Lower leg skin (tissue), 4 donors: ENCODE measurements around the gene PDCD1LG2. TPM values are rescaled to one million over a fixed set of nuclear protein-coding genes. Genes with fewer than 3 reads are reported as not detected.

Experiments used
- DNase-seq, 2 donors: peaks; one replicate each; pipeline ENCODE4 v3.0.0-alpha.2; 2019; ENCODE audit warnings: low spot score in 2 of 2
- H3K4me3 ChIP-seq: fragments of 200-600 bp; sonication (generic); 2 replicates; pipeline ENCODE4 v1.5.1; 2017; ENCODE audit warnings: mild to moderate bottlenecking, low read depth; ENCODE audit not compliant: poor library complexity, severe bottlenecking
- POLR2A ChIP-seq, 2 donors: fragments of 450-650 bp; IDR thresholded peaks; one replicate each; pipeline ENCODE4 v1.6.1; 2016 to 2017; ENCODE audit warnings: antibody characterized with exemption in 2 of 2, mild to moderate bottlenecking in 1 of 2, moderate library complexity in 1 of 2
- whole genome bisulfite sequencing, 2 donors: methylation state at CpG; one replicate each; pipeline ENCODE4 v1.1.5; 2018; 5-methylcytosine and 5-hydroxymethylcytosine counted together
- intact Hi-C: fragments of 100-400 bp; cut with DNase I; formaldehyde crosslinking; loops from one replicate; pipeline ENCODE4 v1.15.0; 2023; ENCODE audit warnings: low total_unique reads
- total RNA-seq, 4 donors: library from RNA; depleted of rRNA; stranded (reverse); fragments of >200 nt; gene quantifications; one replicate each; pipeline ENCODE4 v1.1.0, GENCODE V29; 2016
- TF ChIP-seq, protein P1 (sequence below), 3 donors: fragments of 450-650 bp; IDR thresholded peaks; one replicate each; pipeline ENCODE4 v1.5.1; 2016; ENCODE audit warnings: antibody characterized with exemption in 3 of 3, mild to moderate bottlenecking in 3 of 3, moderate library complexity in 2 of 3

PDCD1LG2 gene
- total RNA-seq, 4 donors from 2014 or later = 0.63 to 2.5 (median 1.3) TPM; not detected in 1

DNA sequence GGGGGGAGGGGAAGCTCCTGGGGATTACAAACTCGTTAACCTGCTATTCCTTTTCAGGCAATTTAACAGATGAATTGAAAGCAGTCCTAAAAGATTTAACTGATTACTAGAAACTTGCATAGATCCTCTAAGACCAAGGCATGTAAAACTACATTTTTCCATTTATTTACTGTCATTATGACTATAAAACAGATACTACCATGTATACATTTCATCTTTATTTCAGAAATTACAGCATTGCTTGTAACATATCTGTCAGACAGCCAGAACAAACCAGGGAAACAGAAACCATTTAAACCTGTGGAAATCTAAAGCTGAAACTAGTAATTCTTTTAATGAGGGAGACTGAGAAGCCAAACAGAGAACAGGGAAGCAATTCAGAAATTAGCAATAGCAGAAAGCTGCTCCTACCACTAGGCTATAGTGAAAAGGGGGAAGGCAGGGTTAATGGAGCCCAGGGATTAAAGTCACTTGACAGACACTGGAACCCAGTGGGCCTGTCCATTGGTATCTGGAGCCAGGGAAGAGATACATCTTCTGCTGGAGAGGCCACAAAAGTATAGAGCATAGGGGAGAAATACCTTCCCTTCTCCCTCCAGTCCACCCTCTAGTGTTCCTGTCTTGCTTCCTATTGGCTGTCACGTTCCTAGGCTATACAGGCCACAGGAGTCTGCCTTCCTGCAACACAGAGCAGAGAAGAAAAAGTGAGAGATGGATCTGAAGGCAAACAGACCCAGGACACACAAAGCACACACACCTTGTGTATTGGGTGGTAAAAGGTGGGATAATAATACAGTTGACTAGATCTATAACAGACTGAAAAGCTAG, 33.8 kb downstream of the PDCD1LG2 start:
- intact Hi-C loops = no loop called here
- DNase-seq = no peak
- WGBS, 2 donors = 51 to 58% methylated on average over 2 of the region's 2 CpGs
- H3K4me3 ChIP-seq = no peak overlapping the region
- no peak for TF ChIP-seq POLR2A (IDR thresholded peaks at IDR 0.05)
- TF ChIP-seq, protein P1, sequence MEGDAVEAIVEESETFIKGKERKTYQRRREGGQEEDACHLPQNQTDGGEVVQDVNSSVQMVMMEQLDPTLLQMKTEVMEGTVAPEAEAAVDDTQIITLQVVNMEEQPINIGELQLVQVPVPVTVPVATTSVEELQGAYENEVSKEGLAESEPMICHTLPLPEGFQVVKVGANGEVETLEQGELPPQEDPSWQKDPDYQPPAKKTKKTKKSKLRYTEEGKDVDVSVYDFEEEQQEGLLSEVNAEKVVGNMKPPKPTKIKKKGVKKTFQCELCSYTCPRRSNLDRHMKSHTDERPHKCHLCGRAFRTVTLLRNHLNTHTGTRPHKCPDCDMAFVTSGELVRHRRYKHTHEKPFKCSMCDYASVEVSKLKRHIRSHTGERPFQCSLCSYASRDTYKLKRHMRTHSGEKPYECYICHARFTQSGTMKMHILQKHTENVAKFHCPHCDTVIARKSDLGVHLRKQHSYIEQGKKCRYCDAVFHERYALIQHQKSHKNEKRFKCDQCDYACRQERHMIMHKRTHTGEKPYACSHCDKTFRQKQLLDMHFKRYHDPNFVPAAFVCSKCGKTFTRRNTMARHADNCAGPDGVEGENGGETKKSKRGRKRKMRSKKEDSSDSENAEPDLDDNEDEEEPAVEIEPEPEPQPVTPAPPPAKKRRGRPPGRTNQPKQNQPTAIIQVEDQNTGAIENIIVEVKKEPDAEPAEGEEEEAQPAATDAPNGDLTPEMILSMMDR (IDR thresholded peaks at IDR 0.05) = no peak

DNA sequence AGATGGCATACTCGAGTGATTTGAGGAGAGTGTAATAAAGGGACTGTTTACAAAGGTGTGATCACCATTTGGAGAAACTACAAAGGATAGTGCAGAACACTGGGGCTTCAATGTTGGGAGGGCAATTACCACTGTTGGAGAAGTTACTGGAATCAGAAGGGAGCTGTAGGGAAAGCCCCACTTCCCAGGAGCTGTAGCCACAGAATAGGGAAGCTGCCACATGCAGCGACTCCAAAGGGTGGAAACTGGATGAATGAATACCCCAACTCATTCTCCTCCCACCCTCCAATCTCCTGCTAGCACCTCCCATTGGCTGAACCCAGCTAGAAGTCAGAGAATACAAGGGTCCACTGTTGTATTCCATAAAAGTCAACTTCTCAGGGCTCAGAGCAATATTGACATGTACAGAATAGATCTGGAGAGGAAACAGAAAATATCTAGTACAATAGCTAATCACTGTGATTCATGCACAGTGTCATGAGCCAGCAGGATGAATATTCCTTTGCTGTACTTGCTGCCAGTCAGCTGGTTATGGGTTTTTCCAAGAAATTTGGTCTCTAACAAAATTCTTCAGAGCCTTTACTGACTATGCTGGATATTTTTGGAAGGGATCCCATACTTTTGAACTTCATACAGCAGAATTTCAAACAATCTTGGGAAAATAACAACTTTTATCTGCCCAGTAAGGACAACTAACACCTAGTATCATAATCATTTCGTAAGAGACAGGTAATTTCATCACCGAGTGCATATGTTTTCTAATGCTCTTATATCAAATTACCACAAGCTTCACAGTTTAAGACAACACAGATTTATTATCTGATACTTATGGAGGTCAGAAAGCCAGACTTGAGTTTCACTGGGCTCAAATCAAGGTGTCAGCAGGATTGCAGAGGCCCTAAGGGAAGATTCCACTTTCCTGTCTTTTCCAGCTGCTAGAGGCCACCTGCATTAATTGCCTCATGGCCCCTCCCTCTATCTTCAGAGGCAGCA, 39.6 kb downstream of the PDCD1LG2 start:
- WGBS, 2 donors = 36 to 50% methylated on average over 4 of the region's 4 CpGs
- no peak for DNase-seq
- H3K4me3 ChIP-seq = no peak overlapping the region
- intact Hi-C loops = no loop called here
- TF ChIP-seq POLR2A (IDR thresholded peaks at IDR 0.05) = no peak
- TF ChIP-seq, protein P1 (IDR thresholded peaks at IDR 0.05) = no peak

DNA sequence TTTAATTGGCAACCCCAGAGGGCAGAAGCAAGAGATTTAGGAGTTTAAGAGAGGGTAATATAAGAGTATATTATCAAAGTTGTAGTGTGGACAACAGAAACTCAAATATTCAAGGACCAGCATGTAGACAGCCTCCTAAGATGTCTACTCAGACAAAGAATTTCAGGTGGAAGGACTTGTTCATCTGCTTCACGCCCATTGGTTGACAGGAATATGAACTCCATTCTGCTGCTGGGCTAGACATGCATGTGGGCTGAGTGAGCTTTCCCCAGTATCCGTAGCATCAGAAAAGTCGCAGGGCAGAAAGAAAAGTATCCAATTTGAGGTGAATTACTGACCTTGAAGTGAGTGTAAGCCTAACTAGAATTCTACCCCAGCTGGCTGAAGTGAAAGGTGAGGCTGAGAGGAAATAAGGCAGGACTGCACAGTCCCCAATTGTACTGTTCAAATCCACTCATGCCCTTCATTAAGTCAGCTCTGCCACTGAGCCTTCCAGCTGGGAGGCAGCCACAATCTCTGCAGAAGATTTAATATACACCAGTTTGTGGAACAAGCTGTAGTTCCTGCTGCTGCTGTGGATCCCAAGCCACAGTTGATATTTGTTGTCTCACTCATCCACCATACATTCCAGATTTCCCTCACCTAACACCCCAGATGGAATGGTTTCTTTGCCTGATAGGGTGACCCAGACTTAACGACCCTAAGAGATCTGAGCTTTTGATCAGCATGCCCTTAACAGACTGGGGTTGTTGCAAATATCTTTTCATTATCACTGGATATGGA, 41.2 kb downstream of the PDCD1LG2 start:
- TF ChIP-seq POLR2A (IDR thresholded peaks at IDR 0.05) = no peak
- TF ChIP-seq, protein P1 (IDR thresholded peaks at IDR 0.05) = no peak
- DNase-seq = no peak
- 80 to 81% methylated on average over 4 of the region's 4 CpGs for WGBS, 2 donors
- H3K4me3 ChIP-seq = no peak overlapping the region
- intact Hi-C loops = no loop called here

DNA sequence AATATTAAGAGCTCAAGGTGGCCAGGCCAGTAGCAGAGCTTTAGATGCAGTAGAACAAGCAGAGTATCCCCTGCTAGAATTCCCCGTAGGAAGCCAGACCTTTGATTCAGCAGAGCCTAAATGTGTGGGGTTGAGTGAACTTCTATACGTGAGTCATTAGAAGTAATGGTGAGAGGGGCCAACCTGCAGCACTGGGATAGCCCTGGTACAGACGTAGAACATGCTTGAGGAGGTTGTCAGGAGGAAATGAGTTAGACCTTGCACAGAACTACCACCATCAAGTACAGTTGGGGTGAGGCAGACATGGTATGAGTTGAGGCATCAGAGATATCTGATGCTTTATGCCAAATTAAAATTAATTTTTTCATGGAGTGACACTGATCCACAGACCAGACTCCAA, 42.0 kb downstream of the PDCD1LG2 start:
- no peak for DNase-seq
- TF ChIP-seq, protein P1 (IDR thresholded peaks at IDR 0.05) = no peak
- no peak for TF ChIP-seq POLR2A (IDR thresholded peaks at IDR 0.05)
- intact Hi-C loops = no loop called here
- no peak overlapping the region for H3K4me3 ChIP-seq
- WGBS, 2 donors = 97 to 100% methylated on average over 3 of the region's 3 CpGs

DNA sequence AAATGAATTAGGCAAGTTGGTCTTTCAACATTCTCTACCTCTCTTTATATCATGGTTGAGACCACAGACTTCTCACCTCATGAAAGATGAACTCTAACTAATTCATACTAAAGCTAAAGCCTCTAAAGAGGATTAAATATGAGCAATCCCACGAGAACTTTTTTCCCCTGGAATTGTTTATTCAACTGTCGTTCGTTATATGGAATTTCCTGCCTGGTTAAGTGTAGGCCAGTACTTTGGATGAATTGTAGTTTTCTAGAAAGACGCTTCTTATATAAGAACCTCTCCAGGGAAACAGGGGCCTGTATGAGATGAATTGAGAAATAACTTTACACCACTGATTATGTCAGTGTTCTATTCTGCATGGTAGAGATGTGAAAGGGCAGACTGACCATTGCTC, 42.9 kb downstream of the PDCD1LG2 start:
- DNase-seq = no peak
- intact Hi-C loops = no loop called here
- no peak overlapping the region for H3K4me3 ChIP-seq
- TF ChIP-seq POLR2A (IDR thresholded peaks at IDR 0.05) = no peak
- 78 to 79% methylated on average over 4 of the region's 4 CpGs for WGBS, 2 donors
